Astrocyte of the cerebellum (primary cell): Measurements from ENCODE around the gene IL18BP.

ENCODE experiments used
- DNase-seq: peaks from one replicate; pipeline ENCODE4 v3.0.0-alpha.2; 2011; ENCODE audit warnings: low read depth
- H3K4me3 ChIP-seq: 2 replicates; pipeline ENCODE4 v1.5.1; 2011; ENCODE audit warnings: mild to moderate bottlenecking, low read depth, low read length, moderate library complexity
- CTCF ChIP-seq: IDR thresholded peaks from 2 replicates; pipeline ENCODE4 v1.5.1; 2012; ENCODE audit warnings: low read length, low read depth, moderate library complexity, mild to moderate bottlenecking; ENCODE audit errors: missing control alignments
- in situ Hi-C: cut with HindIII; loops from 2 replicates; pipeline ENCODE4 v1.10.0; 2017; ENCODE audit warnings: low sequenced_read_pairs

The IL18BP gene

DNA sequence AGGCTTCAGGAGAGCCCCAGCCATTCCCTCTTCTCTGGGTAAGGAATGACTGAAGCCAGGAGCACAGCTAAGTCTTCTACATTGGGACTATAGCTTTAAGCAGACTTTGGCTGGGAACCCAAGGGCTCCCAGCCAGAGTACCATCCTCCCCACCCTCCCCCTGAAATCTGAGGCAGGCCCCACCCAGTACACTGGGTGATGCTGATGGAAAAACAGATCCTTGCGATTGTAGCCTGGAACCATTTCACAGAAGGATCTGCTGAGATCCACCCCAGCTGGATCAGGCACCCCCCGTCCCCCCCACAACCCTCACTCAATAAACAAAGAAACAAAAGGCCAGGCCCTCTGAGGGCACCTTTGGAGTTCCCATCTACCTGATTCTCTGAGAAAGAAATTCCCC lies 39.8 kb downstream of the IL18BP start:
- TF ChIP-seq CTCF, result no peak
- in situ Hi-C loops, result no loop called here
- DNase-seq, result no peak
- H3K4me3 ChIP-seq, result peak overlapping the region; percentile 78

- DNase-seq, result no peak
- H3K4me3 ChIP-seq, result peak overlapping the region; percentile 78
- in situ Hi-C loops, result no loop called here
- TF ChIP-seq CTCF, result no peak
Observed at GRCh38 chr11:72039031-72039855, 40.5 kb downstream of the IL18BP start.

- in situ Hi-C loops, result no loop called here
- DNase-seq, result no peak
- peak overlapping the region; percentile 78 for H3K4me3 ChIP-seq
- TF ChIP-seq CTCF, result no peak
Observed at GRCh38 chr11:72039856-72040401, 41.2 kb downstream of the IL18BP start.

DNA sequence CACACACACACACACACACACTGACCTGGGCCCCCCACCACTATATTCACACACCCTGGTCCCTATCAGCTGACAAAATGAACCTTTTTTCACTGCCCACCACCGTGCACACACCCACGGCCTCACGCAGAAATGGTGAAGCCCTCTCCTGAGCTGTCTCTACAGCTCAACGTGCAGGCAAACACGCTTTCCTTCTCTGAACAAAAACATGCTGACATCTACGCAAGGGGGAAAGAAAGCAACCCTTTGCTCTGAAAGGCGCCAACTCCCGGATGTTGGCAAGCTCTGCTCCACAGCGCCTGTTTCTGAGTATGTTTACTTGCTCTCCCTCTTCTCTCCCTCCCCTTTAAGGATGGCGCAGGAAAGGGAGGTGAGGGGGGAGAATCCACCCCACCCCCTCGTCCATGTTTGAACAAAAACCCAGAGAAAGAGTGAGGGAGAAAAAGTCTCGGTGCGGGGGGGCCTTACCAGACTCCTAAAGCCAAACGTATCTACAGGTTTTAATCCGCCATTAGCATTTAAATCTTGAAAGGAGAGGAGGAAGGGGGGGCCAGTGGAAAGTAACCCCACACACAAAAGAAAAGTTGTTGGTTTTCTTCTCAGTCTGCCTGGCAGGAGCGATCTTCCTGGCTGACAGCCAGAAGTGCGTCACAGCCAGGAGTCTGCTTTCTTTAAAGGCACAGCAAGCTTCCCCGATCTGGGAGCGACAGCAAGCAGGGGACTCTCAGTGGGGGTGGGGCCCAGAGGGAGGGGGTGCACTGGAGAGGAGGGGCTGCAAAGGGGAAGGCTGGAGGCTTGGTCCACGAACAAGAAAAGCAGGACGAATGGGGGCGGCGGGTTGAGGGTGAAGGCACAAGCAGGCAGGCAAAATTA lies 42.0 kb downstream of the IL18BP start:
- in situ Hi-C loops, result no loop called here
- H3K4me3 ChIP-seq, result peak overlapping the region; percentile 78
- DNase-seq, result peak; percentile 86
- no peak for TF ChIP-seq CTCF

DNA sequence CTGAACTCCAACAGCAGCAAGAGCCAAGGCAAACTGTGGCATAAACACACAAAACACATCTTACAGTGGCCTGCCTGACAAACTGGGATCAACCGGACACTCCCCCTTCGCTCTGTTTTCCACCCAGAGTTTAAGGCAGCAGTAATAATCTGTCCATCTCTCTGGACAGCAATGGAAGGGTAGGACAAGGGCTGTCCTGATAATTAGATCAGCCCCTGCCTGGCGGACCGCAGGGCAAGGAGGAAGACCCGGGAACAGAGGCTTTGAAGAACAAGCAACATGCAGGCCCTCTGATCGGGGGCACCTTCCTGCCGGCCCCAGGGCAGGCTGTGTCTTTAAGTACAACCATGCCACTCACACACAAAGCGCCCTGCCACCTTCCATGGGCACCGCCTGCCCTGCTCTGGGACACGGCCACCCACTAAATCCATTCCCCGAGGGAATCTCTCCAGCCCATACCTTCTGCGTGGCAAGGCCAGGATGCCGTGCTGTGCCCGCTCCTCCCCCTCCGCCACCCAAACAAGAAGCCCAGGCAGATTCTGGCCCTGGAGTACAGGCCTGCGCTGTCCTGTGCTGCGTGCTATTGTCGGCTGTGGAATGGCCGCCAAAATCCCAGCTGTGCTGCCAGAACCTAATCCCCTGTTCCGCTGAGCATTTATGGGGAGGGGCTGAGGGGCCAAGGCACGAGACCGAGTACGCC lies 42.8 kb downstream of the IL18BP start:
- TF ChIP-seq CTCF, result no peak
- in situ Hi-C loops, result no loop called here
- H3K4me3 ChIP-seq, result peak overlapping the region; percentile 78
- peak; percentile 49 for DNase-seq

DNA sequence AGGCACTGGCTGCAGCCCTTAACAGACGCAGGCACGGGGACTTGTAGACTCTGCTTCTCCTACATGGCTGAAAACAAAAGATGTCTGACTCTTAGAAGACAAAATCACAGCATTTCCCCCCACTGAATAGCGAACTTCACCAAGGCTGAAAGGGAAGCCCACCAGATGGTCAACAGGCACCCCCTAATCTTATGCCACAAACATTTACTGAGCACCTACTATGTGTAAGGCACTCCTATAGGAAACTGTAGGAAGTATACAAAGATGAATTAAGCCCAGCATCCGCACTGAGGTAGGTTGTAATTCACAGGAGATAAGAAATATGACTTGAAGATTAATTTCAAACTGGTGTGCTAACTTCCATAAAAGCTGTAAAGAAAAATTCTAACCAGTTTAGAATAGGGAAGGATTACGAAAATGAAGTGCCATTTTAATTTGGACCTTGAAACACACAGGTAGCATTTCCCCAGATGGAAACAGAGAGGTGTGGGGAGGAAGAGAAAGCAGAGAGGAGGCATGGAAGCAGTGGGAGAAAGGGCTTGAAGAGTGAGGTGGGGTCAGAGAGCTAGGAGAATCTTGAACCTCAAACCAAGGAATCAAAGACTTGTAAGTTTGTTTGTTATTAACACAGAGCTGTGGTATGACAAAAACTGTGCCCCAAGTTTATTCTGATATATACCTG lies 43.5 kb downstream of the IL18BP start:
- in situ Hi-C loops, result no loop called here
- TF ChIP-seq CTCF, result no peak
- peak overlapping the region; percentile 78 for H3K4me3 ChIP-seq
- DNase-seq, result no peak
